Brain microvascular endothelial cell (primary cell): Measurements from ENCODE around the gene CPN2.

Experiments
- DNase-seq: peaks from one replicate; pipeline ENCODE4 v3.0.0-alpha.2; 2020
- H3K27ac ChIP-seq: fragments of 250-450 bp; sonication (Bioruptor Pico); 2 replicates; pipeline ENCODE4 v1.5.1; 2020; ENCODE audit warnings: mild to moderate bottlenecking, moderate library complexity
- H3K27me3 ChIP-seq: fragments of 250-450 bp; sonication (Bioruptor Pico); replicated peaks from 2 replicates; pipeline ENCODE4 v1.5.1; 2020; ENCODE audit warnings: mild to moderate bottlenecking
- H3K36me3 ChIP-seq: fragments of 250-450 bp; sonication (Bioruptor Pico); replicated peaks from 2 replicates; pipeline ENCODE4 v1.5.1; 2020; ENCODE audit warnings: mild to moderate bottlenecking
- H3K4me3 ChIP-seq: 2 replicates; pipeline ENCODE4 v1.5.1; 2011; ENCODE audit warnings: low read depth, mild to moderate bottlenecking, control low read depth, low read length, moderate library complexity
- in situ Hi-C: cut with HindIII; loops from 2 replicates; pipeline ENCODE4 v1.10.0; 2017; ENCODE audit warnings: low sequenced_read_pairs, low pct_ligation_motif_present
- TF ChIP-seq, protein P1 (sequence below): IDR thresholded peaks from 2 replicates; pipeline ENCODE4 v1.5.1; 2011; ENCODE audit warnings: low read depth, mild to moderate bottlenecking, moderate library complexity, low read length, control low read depth, inconsistent platforms; ENCODE audit errors: missing control alignments

The CPN2 gene, protein sequence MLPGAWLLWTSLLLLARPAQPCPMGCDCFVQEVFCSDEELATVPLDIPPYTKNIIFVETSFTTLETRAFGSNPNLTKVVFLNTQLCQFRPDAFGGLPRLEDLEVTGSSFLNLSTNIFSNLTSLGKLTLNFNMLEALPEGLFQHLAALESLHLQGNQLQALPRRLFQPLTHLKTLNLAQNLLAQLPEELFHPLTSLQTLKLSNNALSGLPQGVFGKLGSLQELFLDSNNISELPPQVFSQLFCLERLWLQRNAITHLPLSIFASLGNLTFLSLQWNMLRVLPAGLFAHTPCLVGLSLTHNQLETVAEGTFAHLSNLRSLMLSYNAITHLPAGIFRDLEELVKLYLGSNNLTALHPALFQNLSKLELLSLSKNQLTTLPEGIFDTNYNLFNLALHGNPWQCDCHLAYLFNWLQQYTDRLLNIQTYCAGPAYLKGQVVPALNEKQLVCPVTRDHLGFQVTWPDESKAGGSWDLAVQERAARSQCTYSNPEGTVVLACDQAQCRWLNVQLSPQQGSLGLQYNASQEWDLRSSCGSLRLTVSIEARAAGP

DNA sequence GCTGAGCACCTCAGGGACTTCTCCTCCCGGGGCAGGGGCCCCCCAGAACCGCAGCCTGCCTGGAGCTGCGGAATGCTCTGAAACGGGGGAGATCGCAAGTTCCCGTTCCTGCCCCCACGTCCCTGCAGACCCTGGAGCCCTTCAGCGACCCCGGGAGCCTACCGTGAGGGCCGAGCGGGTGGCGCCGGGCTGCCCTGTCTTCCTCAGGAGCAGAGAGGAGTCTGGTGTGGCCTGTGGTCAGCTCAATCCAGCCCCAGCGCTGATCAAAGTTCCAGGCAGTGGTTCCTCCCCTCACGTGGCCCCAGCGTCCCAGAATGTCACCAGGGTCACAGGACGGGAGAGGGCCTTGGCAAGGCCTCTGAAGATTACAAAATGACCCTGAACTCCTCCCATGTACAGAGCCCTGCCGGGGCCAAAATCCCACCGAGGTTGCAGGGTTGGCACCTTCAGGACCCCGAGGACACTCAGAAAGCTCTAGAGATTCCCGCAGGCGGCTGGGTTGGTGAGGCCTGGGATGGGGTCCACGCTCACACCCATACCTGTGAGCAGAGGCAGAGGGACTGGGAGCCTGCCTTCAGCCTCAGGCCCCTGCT, at the start of gene CPN2:
Gene CPN2 (minus strand): TSS at position 249 of the 593 bp plus-strand sequence. CDS start 8,626 bp downstream, outside the sequence.
- no peak for DNase-seq
- TF ChIP-seq, protein P1, sequence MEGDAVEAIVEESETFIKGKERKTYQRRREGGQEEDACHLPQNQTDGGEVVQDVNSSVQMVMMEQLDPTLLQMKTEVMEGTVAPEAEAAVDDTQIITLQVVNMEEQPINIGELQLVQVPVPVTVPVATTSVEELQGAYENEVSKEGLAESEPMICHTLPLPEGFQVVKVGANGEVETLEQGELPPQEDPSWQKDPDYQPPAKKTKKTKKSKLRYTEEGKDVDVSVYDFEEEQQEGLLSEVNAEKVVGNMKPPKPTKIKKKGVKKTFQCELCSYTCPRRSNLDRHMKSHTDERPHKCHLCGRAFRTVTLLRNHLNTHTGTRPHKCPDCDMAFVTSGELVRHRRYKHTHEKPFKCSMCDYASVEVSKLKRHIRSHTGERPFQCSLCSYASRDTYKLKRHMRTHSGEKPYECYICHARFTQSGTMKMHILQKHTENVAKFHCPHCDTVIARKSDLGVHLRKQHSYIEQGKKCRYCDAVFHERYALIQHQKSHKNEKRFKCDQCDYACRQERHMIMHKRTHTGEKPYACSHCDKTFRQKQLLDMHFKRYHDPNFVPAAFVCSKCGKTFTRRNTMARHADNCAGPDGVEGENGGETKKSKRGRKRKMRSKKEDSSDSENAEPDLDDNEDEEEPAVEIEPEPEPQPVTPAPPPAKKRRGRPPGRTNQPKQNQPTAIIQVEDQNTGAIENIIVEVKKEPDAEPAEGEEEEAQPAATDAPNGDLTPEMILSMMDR: no peak
- H3K36me3 ChIP-seq: no peaks in the 10 kb centered on the region
- peak within 1 kb of the TSS; percentile 47 for H3K27ac ChIP-seq
- in situ Hi-C loops: no loop called here
- H3K27me3 ChIP-seq: peaks cover 3% of the 10 kb centered on the region
- no peak within 1 kb of the TSS for H3K4me3 ChIP-seq

DNA sequence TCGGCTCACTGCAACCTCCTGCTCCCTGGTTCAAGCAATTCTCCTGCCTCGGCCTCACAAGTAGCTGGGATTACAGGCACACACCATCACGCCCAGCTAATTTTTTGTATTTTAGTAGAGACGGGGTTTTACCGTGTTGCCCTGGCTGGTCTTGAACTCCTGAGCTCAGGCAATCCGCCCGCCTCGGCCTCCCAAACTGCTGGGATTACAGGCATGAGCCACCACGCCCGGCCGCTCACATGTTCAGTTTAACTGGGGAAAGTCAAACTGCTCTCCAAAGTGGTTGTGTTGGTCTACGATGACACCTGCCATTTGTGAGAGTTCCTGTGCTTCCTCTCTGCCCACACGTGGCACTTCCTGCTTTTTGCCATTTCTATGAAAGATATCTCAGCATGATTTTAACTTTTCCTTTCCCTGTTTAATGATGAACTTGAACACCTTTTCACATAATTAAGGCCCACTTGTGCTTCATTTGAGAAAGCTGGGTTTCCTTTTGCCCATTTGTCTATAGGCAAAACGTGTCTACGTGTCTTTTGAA, 48.8 kb upstream of the CPN2 start:
- in situ Hi-C loops: no loop called here
- no peak for DNase-seq
- H3K36me3 ChIP-seq: peaks cover 12% of the 10 kb centered on the region
- TF ChIP-seq, protein P1: no peak
- peaks cover 11% of the 10 kb centered on the region for H3K27me3 ChIP-seq
- H3K27ac ChIP-seq: no peak overlapping the region
- H3K4me3 ChIP-seq: no peak overlapping the region

DNA sequence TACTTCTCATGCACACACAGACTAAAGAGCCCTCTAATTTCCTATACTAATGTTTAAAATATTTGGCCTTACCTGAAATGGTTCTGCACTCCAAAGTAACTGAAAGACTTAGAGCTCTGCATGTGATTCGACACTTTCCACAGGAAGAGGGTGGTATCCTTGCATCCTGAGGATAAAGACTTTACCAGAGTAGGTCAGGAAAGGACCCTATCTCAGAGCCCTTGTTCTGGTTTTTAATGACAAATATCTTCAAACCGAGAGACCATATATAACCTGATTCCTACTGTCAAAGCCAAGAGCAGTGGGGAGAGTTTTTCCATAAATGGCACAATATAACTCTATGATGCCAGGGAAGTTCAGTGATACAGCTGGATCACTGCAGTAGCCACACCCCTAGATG, 48.0 kb upstream of the CPN2 start, which contains the start of gene GP5:
Gene GP5 (minus strand): TSS at position 101 of the 400 bp plus-strand sequence. CDS start 984 bp downstream, outside the sequence.
- Histone ChIP-seq H3K4me3 (peak within 1 kb of the TSS; percentile 42), H3K27ac (no peak within 1 kb of the TSS), H3K27me3 (peaks cover 11% of the 10 kb centered on the region), H3K36me3 (peaks cover 9% of the 10 kb centered on the region)
- in situ Hi-C loops: no loop called here
- TF ChIP-seq, protein P1: no peak
- DNase-seq: no peak

DNA sequence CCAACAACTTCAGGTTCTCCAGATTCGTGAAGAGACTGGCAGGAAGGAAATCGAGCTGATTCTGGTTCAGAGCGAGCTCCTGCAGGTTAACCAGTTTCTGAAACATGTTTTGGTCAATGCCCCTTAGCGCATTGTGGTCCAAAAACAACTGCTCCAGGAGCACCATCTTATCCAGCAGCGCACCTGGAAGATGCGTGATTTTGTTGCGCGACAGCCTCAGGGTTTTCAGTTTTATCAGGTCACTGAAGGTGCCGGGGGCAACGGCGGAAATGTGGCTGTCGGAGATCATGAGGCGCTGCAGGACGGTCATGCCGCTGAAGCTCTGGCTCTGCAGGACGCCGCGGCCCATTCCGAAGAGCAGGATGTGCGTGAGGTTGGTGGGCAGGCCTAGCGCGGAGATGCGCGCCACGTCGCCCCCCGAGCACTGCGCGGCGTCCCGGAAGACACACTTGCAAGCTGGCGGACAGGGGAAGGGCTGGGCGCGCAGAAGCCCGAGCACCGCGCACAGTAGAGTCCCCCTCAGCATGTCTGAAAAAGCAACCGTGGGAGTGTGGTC, 46.7 kb upstream of the CPN2 start:
- H3K27ac ChIP-seq: no peak overlapping the region
- TF ChIP-seq, protein P1: no peak
- in situ Hi-C loops: no loop called here
- peak overlapping the region; percentile 42 for H3K4me3 ChIP-seq
- H3K36me3 ChIP-seq: peaks cover under 1% of the 10 kb centered on the region
- H3K27me3 ChIP-seq: peaks cover 11% of the 10 kb centered on the region
- DNase-seq: no peak

DNA sequence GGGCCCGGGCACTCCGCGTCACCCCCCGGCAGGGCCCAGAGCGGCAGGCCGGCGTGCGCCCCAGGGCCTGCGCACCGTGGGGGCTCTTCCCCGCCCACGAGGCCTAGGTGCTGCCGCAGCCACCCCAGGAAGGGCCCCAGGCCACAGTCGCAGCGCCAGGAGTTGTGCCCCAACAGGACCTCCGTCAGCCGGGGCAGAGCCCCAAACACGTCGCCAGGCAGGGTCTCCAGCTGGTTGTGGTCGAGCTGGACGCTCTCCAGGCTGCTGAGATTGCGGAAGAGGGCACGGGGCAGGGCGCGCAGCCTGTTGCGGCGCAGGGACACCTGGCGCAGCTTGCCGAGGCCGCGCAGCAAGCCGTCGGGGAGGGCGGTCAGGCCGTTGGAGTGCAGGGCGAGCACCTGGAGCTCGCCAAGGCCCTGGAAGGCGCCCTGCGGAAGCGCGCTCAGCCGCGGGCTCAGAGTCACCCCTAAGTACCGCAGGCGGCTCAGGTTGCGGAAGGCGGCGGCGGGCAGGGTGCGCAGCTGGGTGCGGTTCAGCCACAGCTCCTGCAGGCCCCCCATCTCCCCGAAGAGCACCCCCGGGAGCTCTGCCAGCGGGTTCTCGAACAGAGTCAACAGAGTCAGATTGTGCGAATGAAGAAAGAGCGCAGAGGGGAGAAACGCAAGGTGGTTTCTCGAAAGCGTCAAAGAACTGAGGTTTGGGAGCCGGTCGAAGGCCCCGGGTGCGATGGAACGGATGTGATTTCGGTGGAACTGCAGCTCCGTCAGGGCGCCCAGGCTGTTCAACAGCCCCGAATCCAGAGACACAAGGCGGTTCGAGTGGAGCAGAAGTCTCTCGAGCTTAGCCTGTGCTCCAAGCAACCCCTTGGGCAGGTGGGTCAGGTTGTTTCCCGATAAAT, 46.0 kb upstream of the CPN2 start:
- no peak overlapping the region for H3K27ac ChIP-seq
- no peak for DNase-seq
- peak overlapping the region; percentile 42 for H3K4me3 ChIP-seq
- TF ChIP-seq, protein P1: no peak
- in situ Hi-C loops: no loop called here
- H3K27me3 ChIP-seq: peaks cover 11% of the 10 kb centered on the region
- no peaks in the 10 kb centered on the region for H3K36me3 ChIP-seq
